ENCODE data around the gene XYLT2.
A peak's percentile ranks its signal among the peaks of the same experiment; 100 is the strongest.
"Not testable (repeated sequence)": the region's sequence is repeated elsewhere in the genome, so short reads cannot be mapped to it uniquely, and the experiment has no call there.

XYLT2 gene
- total RNA-seq, result 39.0 to 59.7 (median 39.9) reads per million in 3 experiments

- peak; percentile 92 for DNase-seq
These were observed at the start of gene XYLT2 for GRCh38 chr17:50345432-50346312. TSS of gene XYLT2 (plus strand) at chr17:50346126. CDS start at chr17:50346141, 15 bp downstream.

DNA sequence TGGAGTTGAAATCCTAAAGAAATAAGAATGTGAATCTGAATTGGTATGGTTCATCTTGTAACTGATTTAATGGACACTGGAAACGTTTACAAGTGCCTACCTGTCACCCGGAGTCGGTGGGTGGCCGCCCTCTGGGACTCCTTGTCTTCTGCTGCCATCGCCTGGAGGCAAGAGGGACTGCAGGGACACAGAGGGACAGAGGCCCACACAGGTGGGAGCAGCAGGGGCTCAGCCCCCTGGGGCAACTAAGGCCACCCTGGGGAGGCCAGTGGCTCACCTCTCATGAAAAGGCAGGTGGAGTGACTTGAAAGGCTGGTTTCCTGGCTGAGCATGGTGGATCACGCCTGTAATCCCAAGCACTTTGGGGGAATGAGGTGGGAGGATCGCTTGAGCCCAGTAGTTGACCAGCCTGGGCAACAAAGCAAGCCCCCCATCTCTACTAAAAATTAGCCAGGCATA lies 48.5 kb upstream of the XYLT2 start:
- DNase-seq, result peak; percentile 67

- no peak for DNase-seq
These were observed 47.9 kb upstream of the XYLT2 start for GRCh38 chr17:50298018-50298417.

GRCh38 chr17:50299776-50300175 lies 46.1 kb upstream of the XYLT2 start:
- no peak for DNase-seq

DNA sequence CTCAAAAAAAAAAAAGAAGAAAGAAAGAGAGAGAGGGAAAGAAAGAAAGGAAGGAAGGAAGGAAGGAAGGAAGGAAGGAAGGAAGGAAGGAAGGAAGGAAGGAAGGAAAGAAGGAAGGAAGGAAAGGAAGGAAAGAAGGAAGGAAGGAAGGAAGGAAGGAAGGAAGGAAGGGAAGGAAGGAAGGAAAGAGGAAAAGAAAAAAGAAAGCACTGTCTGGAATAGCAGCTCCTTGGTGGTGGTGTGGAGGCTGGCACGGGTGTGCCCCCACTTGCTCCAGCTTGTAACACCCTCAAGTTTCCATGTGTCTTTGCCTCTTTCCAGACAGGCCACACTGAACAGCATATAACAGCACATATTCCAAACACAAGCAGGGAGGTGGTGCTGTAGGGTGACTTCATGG lies 45.1 kb upstream of the XYLT2 start:
- DNase-seq, result not testable (repeated sequence)

GRCh38 chr17:50301891-50302584 lies 43.9 kb upstream of the XYLT2 start:
- no peak for DNase-seq

DNA sequence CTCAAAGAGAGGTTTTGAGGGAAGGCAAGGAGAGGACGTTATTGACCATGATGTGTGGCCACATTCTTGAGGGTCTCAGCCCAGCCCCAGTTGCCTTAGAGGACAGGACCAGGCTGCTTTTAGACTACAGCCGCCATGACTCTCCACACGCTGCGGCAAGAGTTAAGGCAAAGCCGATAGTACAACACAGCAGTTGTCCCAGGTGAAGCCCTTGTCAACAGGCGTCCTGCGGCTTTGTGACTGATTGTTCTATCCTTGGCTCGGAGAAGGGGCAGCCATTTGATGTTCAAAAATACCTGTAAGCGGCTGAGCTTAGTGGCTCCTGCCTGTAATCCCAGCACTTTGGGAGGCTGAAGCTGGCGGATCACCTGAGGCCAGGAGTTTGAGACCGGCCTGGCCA lies 42.9 kb upstream of the XYLT2 start:
- no peak for DNase-seq

DNA sequence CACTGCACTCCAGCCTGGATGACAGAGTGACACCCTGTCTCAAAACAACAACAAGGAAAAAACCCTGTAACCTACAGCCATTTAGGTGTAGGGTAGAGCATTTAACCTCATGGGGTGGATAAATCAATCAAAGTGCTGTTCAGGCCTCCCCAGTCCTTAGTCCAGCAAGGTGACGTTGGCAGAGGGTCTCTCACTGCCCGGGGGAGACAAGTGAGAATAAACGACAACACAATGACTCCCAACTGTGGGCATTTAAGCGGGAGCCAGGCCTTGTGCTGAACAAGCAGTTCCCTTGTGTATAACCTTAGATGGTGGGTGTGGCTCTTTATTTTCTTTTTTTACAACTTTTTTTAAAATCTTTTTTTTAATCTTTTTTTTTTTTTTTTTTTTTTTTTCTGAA lies 42.3 kb upstream of the XYLT2 start:
- DNase-seq, result no peak

GRCh38 chr17:50304781-50305404 lies 41.0 kb upstream of the XYLT2 start:
- no peak for DNase-seq

- DNase-seq, result no peak
These were observed 38.3 kb upstream of the XYLT2 start for GRCh38 chr17:50307654-50308053.

- no peak for DNase-seq
These were observed 37.3 kb upstream of the XYLT2 start for GRCh38 chr17:50308666-50309065.

- DNase-seq, result no peak
These were observed 35.3 kb upstream of the XYLT2 start for GRCh38 chr17:50310455-50311111.

DNA sequence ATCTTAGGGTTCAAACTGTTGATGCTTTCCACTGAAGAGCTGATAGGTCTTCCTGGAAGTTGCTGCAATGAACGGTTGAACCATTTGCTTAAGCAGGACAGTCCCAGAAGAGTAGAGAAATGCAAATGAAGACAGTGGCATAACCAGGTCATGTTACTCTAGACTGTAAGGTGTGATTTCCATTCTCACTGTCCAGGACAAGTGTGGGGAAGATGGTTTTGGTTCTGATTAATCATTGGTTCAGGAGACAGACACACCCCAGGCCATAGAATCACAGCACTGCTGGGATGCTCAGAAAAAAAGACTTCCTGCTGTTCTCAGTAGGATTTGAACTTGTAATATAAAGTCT lies 34.8 kb upstream of the XYLT2 start:
- DNase-seq, result no peak

DNA sequence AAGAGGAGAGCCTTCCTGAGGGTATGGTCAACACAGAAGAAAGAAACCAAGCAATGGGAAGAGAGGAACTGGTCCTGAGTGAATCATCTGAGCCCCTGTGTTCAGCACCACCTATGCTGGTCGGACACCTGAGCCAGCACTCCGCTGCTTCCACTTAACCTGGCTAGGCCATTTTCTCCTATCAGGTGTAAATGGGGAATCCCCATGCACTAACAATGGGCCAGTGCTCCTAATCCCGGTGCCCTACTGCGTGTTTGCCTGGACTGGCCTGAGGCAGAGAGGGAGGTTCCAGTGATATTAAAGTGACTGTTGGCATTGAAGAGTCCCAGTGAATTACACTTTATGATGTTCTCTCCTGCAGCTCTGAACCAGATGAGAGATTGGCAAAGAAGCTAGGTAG lies 34.4 kb upstream of the XYLT2 start:
- no peak for DNase-seq

DNA sequence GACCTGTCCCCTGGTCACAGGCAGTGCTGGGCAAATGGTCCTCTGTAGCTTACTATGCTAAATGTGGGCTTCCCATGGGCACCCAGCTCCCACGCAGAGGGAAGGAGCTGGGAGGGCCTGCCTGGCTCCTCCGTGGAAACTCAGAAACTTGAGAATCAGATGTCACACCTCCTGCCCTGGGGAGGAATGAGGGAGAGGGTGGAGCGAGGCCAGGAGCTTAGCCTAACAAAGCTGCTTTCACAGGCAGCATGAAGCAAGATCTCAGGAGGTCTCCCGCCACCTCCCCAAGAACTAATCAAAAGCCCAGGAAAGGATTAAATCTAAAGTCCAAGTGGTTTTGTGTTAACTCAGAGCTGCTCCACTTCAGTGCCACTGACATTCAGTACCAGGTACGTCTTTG lies 33.6 kb upstream of the XYLT2 start:
- no peak for DNase-seq

- DNase-seq, result no peak
These were observed 31.4 kb upstream of the XYLT2 start for GRCh38 chr17:50314456-50315011.

DNA sequence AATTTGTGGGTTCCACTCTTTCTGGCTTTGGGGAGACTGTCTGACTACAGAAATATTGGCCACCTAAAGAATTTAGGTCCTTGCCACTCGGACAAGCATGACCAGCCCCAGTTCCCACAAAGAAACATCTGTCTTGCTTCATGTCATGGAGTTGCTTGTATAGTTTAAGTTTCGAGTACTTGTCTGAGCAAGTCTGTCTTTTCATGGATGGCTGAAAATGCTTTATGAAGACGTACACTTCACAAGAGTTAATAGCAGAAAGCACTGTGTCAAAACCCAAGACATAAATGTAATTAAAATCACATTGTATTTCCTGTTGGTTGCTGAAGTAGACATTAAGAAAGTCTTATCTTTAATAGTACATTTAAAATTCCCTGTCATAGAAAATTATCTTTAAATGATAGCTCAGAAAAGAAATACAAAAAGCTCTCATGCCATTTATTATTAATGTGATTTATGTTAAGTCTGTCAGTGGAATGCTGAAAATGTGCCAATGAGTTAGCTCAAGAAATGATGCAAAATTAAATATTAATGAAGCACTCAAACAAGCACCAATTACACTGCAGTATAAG lies 29.8 kb upstream of the XYLT2 start:
- no peak for DNase-seq

- not testable (repeated sequence) for DNase-seq
These were observed 29.3 kb upstream of the XYLT2 start for GRCh38 chr17:50316660-50317059.

DNA sequence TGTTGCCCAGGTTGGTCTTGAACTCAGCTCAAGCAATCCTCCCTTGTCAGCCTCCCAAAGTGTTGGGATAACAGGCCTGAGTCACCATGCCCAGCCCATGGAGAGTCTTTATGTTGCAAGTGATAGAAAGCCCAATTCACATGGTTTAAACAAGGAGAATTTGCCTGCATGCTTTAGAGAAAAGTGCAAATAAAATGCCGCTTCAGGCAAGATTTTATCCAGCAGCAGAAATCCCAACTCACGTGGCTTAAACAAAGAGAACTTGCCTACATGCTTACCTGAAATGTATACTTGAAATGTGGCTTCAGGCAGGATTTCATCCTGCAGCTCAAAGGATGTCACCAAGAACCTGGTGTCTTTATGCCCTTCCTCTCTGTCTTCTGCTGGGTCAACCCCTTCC lies 28.8 kb upstream of the XYLT2 start:
- no peak for DNase-seq

DNA sequence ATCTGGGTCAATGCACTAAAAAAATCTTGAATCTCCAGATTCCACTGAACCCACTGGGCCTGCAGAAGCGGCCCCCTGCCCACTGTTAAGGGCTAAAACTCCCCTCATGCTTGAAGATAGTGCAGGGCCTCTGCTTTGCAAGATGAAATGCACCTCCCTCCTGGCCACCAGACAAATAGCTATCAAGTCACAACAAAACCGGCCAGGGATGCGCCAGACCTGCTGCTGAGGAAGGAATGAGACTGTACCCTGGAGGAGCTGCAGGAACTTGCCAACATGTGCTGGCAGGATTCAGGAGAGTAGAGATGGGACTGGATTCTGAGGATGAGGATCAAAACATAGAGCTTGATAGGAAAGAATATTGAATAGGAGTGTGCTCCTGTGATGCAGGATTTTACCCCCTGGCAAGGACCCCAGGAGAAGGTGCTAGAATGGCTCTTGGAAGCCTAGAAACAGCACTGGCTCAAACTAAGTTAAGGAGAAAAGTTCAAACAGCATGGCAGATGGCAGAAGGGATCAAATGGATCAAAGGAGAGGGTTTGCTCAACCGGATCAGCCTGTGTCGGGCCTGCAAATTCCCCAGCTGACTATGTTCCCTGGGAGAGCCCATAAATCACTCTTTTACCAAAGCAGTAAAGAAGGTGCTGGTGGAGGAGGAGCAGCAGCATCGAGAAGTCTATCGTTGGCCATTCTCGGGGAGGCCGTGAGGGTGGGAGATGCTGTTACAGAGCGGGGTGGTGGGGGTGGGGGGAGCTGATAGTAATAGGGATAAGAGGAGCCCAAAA lies 27.2 kb upstream of the XYLT2 start:
- no peak for DNase-seq

DNA sequence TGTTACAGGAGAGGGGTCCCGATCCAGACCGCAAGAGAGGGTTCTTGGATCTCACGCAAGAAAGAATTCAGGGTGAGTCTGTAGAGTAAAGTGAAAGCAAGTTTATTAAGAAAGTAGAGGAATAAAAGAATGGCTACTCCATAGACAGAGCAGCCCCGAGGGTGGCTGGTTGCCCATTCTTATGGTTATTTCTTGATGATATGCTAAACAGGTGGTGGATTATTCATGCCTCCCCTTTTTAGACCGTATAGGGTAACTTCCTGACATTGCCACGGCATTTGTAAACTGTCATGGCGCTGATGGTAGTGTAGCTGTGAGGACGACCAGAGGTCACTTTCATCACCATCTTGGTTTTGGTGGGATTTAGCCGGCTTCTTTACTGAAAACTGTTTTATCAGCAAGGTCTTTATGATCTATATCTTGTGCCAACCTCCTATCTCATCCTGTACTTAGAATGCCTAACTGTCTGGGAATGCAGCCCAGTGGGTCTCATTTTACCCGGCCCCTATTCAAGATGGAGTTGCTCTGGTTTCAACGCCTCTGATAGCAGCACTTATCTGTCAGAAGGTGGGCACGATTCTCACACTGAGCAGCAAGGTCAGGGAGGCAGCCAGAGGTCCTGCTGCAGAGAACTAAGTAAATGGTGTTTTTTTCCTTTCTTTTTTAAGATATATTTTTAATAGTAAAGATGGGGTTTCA lies 26.5 kb upstream of the XYLT2 start:
- no peak for DNase-seq
